Measurements from ENCODE around the gene OBSCN.

OBSCN gene

GRCh38 chr1:228305721-228306152 lies 97.9 kb downstream of the OBSCN start:
- no peak for DNase-seq (ENCODE audit: low read depth in 3 of 3)

- DNase-seq (ENCODE audit: low read depth in 3 of 3) = no peak
Measured at GRCh38 chr1:228306275-228307217, 98.7 kb downstream of the OBSCN start.

- DNase-seq (ENCODE audit: low read depth in 3 of 3) = no peak
Measured at GRCh38 chr1:228307218-228308023, 99.6 kb downstream of the OBSCN start.

- DNase-seq (ENCODE audit: low read depth in 3 of 3) = no peak
Measured at GRCh38 chr1:228308085-228308601, 100.3 kb downstream of the OBSCN start.

- DNase-seq (ENCODE audit: low read depth in 3 of 3) = no peak
Measured at GRCh38 chr1:228308628-228309325, 100.9 kb downstream of the OBSCN start.

GRCh38 chr1:228309326-228310067 lies 101.7 kb downstream of the OBSCN start:
- DNase-seq (ENCODE audit: low read depth in 3 of 3) = no peak

- DNase-seq (ENCODE audit: low read depth in 3 of 3) = no peak
Measured at GRCh38 chr1:228310162-228310792, 102.4 kb downstream of the OBSCN start.

GRCh38 chr1:228311091-228311490 lies 103.2 kb downstream of the OBSCN start:
- DNase-seq (ENCODE audit: low read depth in 3 of 3) = no peak

GRCh38 chr1:228312136-228312764 lies 104.4 kb downstream of the OBSCN start:
- DNase-seq (ENCODE audit: low read depth in 3 of 3) = no peak

- no peak for DNase-seq (ENCODE audit: low read depth in 3 of 3)
Measured at GRCh38 chr1:228313536-228314277, 105.9 kb downstream of the OBSCN start.

- DNase-seq (ENCODE audit: low read depth in 3 of 3) = no peak
Measured at GRCh38 chr1:228314315-228314657, 106.4 kb downstream of the OBSCN start.

- no peak for DNase-seq (ENCODE audit: low read depth in 3 of 3)
Measured at GRCh38 chr1:228314658-228315483, 107.0 kb downstream of the OBSCN start.

- no peak for DNase-seq (ENCODE audit: low read depth in 3 of 3)
Measured at GRCh38 chr1:228315484-228315944, 107.7 kb downstream of the OBSCN start.

GRCh38 chr1:228315945-228316588 lies 108.2 kb downstream of the OBSCN start:
- no peak for DNase-seq (ENCODE audit: low read depth in 3 of 3)

GRCh38 chr1:228316589-228317387 lies 108.9 kb downstream of the OBSCN start:
- DNase-seq (ENCODE audit: low read depth in 3 of 3) = no peak

- no peak for DNase-seq (ENCODE audit: low read depth in 3 of 3)
Measured at GRCh38 chr1:228317411-228317828, 109.6 kb downstream of the OBSCN start.
